Measurements from ENCODE around the gene AP4E1.

Gene AP4E1

GRCh38 chr15:50876260-50876988, 32.1 kb upstream of the AP4E1 start:
- peak overlapping the region; percentile 69 for H3K4me2 ChIP-seq (ENCODE audit: low read depth, low read length, poor library complexity, severe bottlenecking)
- H3K36me3 ChIP-seq (ENCODE audit: insufficient read depth, low read length) = no peaks in the 10 kb centered on the region
- peak overlapping the region; percentile 50 for H3K9ac ChIP-seq (ENCODE audit: low read depth, low read length, poor library complexity, severe bottlenecking)
- no peaks in the 10 kb centered on the region for H4K20me1 ChIP-seq (ENCODE audit: insufficient read depth, low read length, poor library complexity, severe bottlenecking)
- H3K27me3 ChIP-seq (ENCODE audit: insufficient read depth, low read length, poor library complexity, severe bottlenecking) = no peaks in the 10 kb centered on the region
- TF ChIP-seq CTCF (conservative IDR thresholded peaks at IDR 0.05; ENCODE audit: low read length) = no peak
- no peak for TF ChIP-seq EZH2phosphoT487 (IDR thresholded peaks at IDR 0.05; ENCODE audit: borderline replicate concordance)
- peaks cover 11% of the 10 kb centered on the region for H3K4me1 ChIP-seq (ENCODE audit: insufficient read depth, low read length, poor library complexity, severe bottlenecking)
- H3K79me2 ChIP-seq (ENCODE audit: insufficient read depth, low read length) = no peaks in the 10 kb centered on the region
- H3K9me3 ChIP-seq (ENCODE audit: insufficient read depth, low read depth, low read length) = no peaks in the 10 kb centered on the region
- H2AFZ ChIP-seq (ENCODE audit: low read length) = peak overlapping the region; percentile 90
- peak overlapping the region; percentile 55 for H3K4me3 ChIP-seq (ENCODE audit: low read length, poor library complexity, severe bottlenecking)
- H3F3A ChIP-seq (ENCODE audit: low read depth) = no peaks in the 10 kb centered on the region
- no peaks in the 10 kb centered on the region for H3K9me2 ChIP-seq (replicated peaks; ENCODE audit: low read depth, low read length)

- peak overlapping the region; percentile 90 for H2AFZ ChIP-seq (ENCODE audit: low read length)
- H3K4me3 ChIP-seq (ENCODE audit: low read length, poor library complexity, severe bottlenecking) = peak overlapping the region; percentile 55
- H3K9me2 ChIP-seq (replicated peaks; ENCODE audit: low read depth, low read length) = no peaks in the 10 kb centered on the region
- peak overlapping the region; percentile 69 for H3K4me2 ChIP-seq (ENCODE audit: low read depth, low read length, poor library complexity, severe bottlenecking)
- no peaks in the 10 kb centered on the region for H3F3A ChIP-seq (ENCODE audit: low read depth)
- H3K9ac ChIP-seq (ENCODE audit: low read depth, low read length, poor library complexity, severe bottlenecking) = peak overlapping the region; percentile 50
- H3K9me3 ChIP-seq (ENCODE audit: insufficient read depth, low read depth, low read length) = no peaks in the 10 kb centered on the region
- peaks cover 11% of the 10 kb centered on the region for H3K4me1 ChIP-seq (ENCODE audit: insufficient read depth, low read length, poor library complexity, severe bottlenecking)
- no peaks in the 10 kb centered on the region for H3K36me3 ChIP-seq (ENCODE audit: insufficient read depth, low read length)
- H4K20me1 ChIP-seq (ENCODE audit: insufficient read depth, low read length, poor library complexity, severe bottlenecking) = no peaks in the 10 kb centered on the region
- H3K79me2 ChIP-seq (ENCODE audit: insufficient read depth, low read length) = no peaks in the 10 kb centered on the region
- H3K27me3 ChIP-seq (ENCODE audit: insufficient read depth, low read length, poor library complexity, severe bottlenecking) = no peaks in the 10 kb centered on the region
- no peak for TF ChIP-seq EZH2phosphoT487 (IDR thresholded peaks at IDR 0.05; ENCODE audit: borderline replicate concordance)
- TF ChIP-seq CTCF (conservative IDR thresholded peaks at IDR 0.05; ENCODE audit: low read length) = peak; percentile 99
Observed at GRCh38 chr15:50876989-50877360, 31.5 kb upstream of the AP4E1 start.

DNA sequence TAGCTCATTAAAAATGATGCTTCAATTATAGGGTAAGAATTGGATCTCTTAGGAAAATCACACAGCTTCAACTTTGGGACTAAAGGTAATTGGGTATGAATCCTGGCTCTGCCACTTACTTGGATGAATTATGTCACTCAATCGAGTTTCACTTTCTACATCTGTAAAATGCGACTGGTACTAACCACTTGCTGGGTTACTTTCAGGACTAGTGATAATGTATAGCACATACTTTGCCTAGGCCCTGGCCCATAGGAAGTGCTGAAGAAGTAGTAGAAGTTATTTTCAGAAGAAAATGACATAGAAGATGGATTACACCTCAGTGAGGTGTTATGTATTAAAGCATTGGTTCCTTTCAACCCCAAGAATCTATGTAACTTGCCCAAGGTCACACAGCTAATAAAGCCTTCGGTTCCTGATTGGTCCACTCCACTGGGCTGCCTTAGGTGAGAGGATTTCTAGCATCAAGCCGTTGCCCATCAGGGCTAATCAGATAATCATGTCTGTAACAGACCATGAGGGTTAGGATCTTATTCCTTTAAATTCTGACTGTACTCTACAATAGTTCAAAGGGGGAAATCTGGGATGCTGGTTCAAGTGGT, 29.4 kb upstream of the AP4E1 start:
- H3K4me1 ChIP-seq (ENCODE audit: insufficient read depth, low read length, poor library complexity, severe bottlenecking) = peaks cover 19% of the 10 kb centered on the region

More for the DNA sequence above, 29.4 kb upstream of the AP4E1 start:
- no peaks in the 10 kb centered on the region for H3K27me3 ChIP-seq (ENCODE audit: insufficient read depth, low read length, poor library complexity, severe bottlenecking)
- H4K20me1 ChIP-seq (ENCODE audit: insufficient read depth, low read length, poor library complexity, severe bottlenecking) = no peaks in the 10 kb centered on the region
- no peaks in the 10 kb centered on the region for H3K79me2 ChIP-seq (ENCODE audit: insufficient read depth, low read length)
- H3K4me2 ChIP-seq (ENCODE audit: low read depth, low read length, poor library complexity, severe bottlenecking) = no peak overlapping the region
- no peaks in the 10 kb centered on the region for H3K9me2 ChIP-seq (replicated peaks; ENCODE audit: low read depth, low read length)
- H3F3A ChIP-seq (ENCODE audit: low read depth) = 0 out of 2 replicates have a peak, but pooled peaks cover 3% of the 10 kb centered on the region
- H3K9ac ChIP-seq (ENCODE audit: low read depth, low read length, poor library complexity, severe bottlenecking) = no peak overlapping the region
- H3K9me3 ChIP-seq (ENCODE audit: insufficient read depth, low read depth, low read length) = no peaks in the 10 kb centered on the region
- H2AFZ ChIP-seq (ENCODE audit: low read length) = peak overlapping the region; percentile 49
- TF ChIP-seq CTCF (conservative IDR thresholded peaks at IDR 0.05; ENCODE audit: low read length) = no peak
- TF ChIP-seq EZH2phosphoT487 (IDR thresholded peaks at IDR 0.05; ENCODE audit: borderline replicate concordance) = no peak
- H3K4me3 ChIP-seq (ENCODE audit: low read length, poor library complexity, severe bottlenecking) = no peak overlapping the region
- no peaks in the 10 kb centered on the region for H3K36me3 ChIP-seq (ENCODE audit: insufficient read depth, low read length)
